HEK293 (cell line): ENCODE data around the gene PANX1.

ENCODE experiments used
- CTCF ChIA-PET: fragments of 350-600 bp; formaldehyde crosslinking; extraction: SDS; loops from one replicate; lab custom pipeline; 2021; ENCODE audit warnings: antibody characterized with exemption; lab: Yijun Ruan, JAX
- POLR2A ChIA-PET: fragments of 300-600 bp; formaldehyde crosslinking; extraction: SDS; loops from one replicate; lab custom pipeline; 2020; ENCODE audit warnings: antibody characterized with exemption, inconsistent platforms; lab: Yijun Ruan, JAX
- H3K27ac ChIP-seq: fragments of 200-500 bp; sonication (Bioruptor generic); 2 replicates; pipeline ENCODE4 v1.5.1; 2014; ENCODE audit warnings: low read depth, low read length, control low read depth, inconsistent platforms; ENCODE audit errors: extremely low read depth
- H3K36me3 ChIP-seq, 2 experiments: fragments of 200-500 bp in 1 of 2; sonication (Bioruptor generic) in 1 of 2; 1 replicate in 1 of 2; 2 replicates in 1 of 2; pipeline ENCODE4 v1.5.1; 2014 to 2017; ENCODE audit warnings: inconsistent platforms in 2 of 2, low read length in 2 of 2; ENCODE audit not compliant: control insufficient read depth in 2 of 2, insufficient read depth in 1 of 2
- H3K4me1 ChIP-seq: fragments of 200-500 bp; sonication (Bioruptor generic); 2 replicates; pipeline ENCODE4 v1.5.1; 2014; ENCODE audit warnings: mild to moderate bottlenecking, low read length, inconsistent platforms; ENCODE audit not compliant: control insufficient read depth, insufficient read depth
- H3K4me3 ChIP-seq: 2 replicates; pipeline ENCODE4 v1.5.1; 2011; ENCODE audit warnings: low read depth, mild to moderate bottlenecking, control low read depth, low read length, moderate library complexity
- H3K9me3 ChIP-seq: fragments of 200-500 bp; sonication (Bioruptor generic); 2 replicates; pipeline ENCODE4 v1.5.1; 2014; ENCODE audit warnings: low read depth, low read length, inconsistent platforms; ENCODE audit not compliant: control insufficient read depth, insufficient read depth
- GLI4 ChIP-seq: fragments of 450-650 bp; formaldehyde crosslinking; IDR thresholded peaks from 2 replicates; pipeline ENCODE4 v1.5.1; 2016; ENCODE audit warnings: missing biosample characterization, missing genetic modification characterization
- PBX3 ChIP-seq: sonication (generic); formaldehyde crosslinking; IDR thresholded peaks from 2 replicates; pipeline ENCODE4 v1.8.1; 2022; ENCODE audit warnings: mild to moderate bottlenecking, moderate library complexity, missing genetic modification reagents
- SP7 ChIP-seq: fragments of 450-650 bp; formaldehyde crosslinking; IDR thresholded peaks from 2 replicates; pipeline ENCODE4 v1.5.1; 2016; ENCODE audit warnings: missing biosample characterization, missing genetic modification characterization
- ZBTB11 ChIP-seq: fragments of 450-650 bp; formaldehyde crosslinking; conservative IDR thresholded peaks from 2 replicates; pipeline ENCODE4 v1.5.1; 2016; ENCODE audit warnings: low read depth, missing biosample characterization, missing genetic modification characterization
- ZBTB8A ChIP-seq: fragments of 450-650 bp; formaldehyde crosslinking; IDR thresholded peaks from 2 replicates; pipeline ENCODE4 v1.5.1; 2016; ENCODE audit warnings: missing biosample characterization, missing genetic modification characterization
- ZNF132 ChIP-seq: fragments of 450-650 bp; formaldehyde crosslinking; IDR thresholded peaks from 2 replicates; pipeline ENCODE4 v1.5.1; 2017; ENCODE audit warnings: missing biosample characterization, missing genetic modification characterization, borderline replicate concordance
- ZNF37A ChIP-seq: fragments of 450-650 bp; IDR thresholded peaks from 2 replicates; pipeline ENCODE4 v1.5.1; 2018; ENCODE audit warnings: missing biosample characterization, missing genetic modification characterization
- ZNF398 ChIP-seq: fragments of 450-650 bp; formaldehyde crosslinking; IDR thresholded peaks from 2 replicates; pipeline ENCODE4 v1.5.1; 2017; ENCODE audit warnings: missing biosample characterization, missing genetic modification characterization
- ZNF501 ChIP-seq: fragments of 450-650 bp; formaldehyde crosslinking; IDR thresholded peaks from 2 replicates; pipeline ENCODE4 v1.5.1; 2016; ENCODE audit warnings: missing biosample characterization, missing genetic modification characterization
- ZNF558 ChIP-seq: fragments of 450-650 bp; formaldehyde crosslinking; IDR thresholded peaks from 2 replicates; pipeline ENCODE4 v1.5.1; 2016; ENCODE audit warnings: missing biosample characterization, missing genetic modification characterization
- ZNF561 ChIP-seq: fragments of 450-650 bp; IDR thresholded peaks from 2 replicates; pipeline ENCODE4 v1.5.1; 2018; ENCODE audit warnings: missing biosample characterization, missing genetic modification characterization, borderline replicate concordance
- ZNF600 ChIP-seq: fragments of 450-650 bp; formaldehyde crosslinking; IDR thresholded peaks from 2 replicates; pipeline ENCODE4 v1.5.1; 2016; ENCODE audit warnings: missing biosample characterization, missing genetic modification characterization
- TF ChIP-seq, protein P1 (sequence below): fragments of 450-650 bp; formaldehyde crosslinking; IDR thresholded peaks from 2 replicates; pipeline ENCODE4 v1.5.1; 2016; ENCODE audit warnings: missing biosample characterization, missing genetic modification characterization
- TF ChIP-seq, protein P2 (sequence below): fragments of 450-650 bp; formaldehyde crosslinking; IDR thresholded peaks from 2 replicates; pipeline ENCODE4 v1.5.1; 2016; ENCODE audit warnings: missing biosample characterization, missing genetic modification characterization
- TF ChIP-seq, protein P3 (sequence below): fragments of 450-650 bp; formaldehyde crosslinking; IDR thresholded peaks from 2 replicates; pipeline ENCODE4 v1.5.1; 2017; ENCODE audit warnings: missing biosample characterization, missing genetic modification characterization

The PANX1 gene

GRCh38 chr11:94185416-94186084 is 56.9 kb downstream of the PANX1 start:
- POLR2A ChIA-PET, result no interaction called here
- TF ChIP-seq ZNF501 (tag by site-specific recombination), result no peak
- TF ChIP-seq, protein P1, sequence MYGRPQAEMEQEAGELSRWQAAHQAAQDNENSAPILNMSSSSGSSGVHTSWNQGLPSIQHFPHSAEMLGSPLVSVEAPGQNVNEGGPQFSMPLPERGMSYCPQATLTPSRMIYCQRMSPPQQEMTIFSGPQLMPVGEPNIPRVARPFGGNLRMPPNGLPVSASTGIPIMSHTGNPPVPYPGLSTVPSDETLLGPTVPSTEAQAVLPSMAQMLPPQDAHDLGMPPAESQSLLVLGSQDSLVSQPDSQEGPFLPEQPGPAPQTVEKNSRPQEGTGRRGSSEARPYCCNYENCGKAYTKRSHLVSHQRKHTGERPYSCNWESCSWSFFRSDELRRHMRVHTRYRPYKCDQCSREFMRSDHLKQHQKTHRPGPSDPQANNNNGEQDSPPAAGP (tag by site-specific recombination), result no peak
- no peak for TF ChIP-seq GLI4 (tag by site-specific recombination)
- TF ChIP-seq ZNF600 (tag by site-specific recombination), result no peak
- TF ChIP-seq ZNF558 (tag by site-specific recombination), result no peak
- TF ChIP-seq, protein P2, sequence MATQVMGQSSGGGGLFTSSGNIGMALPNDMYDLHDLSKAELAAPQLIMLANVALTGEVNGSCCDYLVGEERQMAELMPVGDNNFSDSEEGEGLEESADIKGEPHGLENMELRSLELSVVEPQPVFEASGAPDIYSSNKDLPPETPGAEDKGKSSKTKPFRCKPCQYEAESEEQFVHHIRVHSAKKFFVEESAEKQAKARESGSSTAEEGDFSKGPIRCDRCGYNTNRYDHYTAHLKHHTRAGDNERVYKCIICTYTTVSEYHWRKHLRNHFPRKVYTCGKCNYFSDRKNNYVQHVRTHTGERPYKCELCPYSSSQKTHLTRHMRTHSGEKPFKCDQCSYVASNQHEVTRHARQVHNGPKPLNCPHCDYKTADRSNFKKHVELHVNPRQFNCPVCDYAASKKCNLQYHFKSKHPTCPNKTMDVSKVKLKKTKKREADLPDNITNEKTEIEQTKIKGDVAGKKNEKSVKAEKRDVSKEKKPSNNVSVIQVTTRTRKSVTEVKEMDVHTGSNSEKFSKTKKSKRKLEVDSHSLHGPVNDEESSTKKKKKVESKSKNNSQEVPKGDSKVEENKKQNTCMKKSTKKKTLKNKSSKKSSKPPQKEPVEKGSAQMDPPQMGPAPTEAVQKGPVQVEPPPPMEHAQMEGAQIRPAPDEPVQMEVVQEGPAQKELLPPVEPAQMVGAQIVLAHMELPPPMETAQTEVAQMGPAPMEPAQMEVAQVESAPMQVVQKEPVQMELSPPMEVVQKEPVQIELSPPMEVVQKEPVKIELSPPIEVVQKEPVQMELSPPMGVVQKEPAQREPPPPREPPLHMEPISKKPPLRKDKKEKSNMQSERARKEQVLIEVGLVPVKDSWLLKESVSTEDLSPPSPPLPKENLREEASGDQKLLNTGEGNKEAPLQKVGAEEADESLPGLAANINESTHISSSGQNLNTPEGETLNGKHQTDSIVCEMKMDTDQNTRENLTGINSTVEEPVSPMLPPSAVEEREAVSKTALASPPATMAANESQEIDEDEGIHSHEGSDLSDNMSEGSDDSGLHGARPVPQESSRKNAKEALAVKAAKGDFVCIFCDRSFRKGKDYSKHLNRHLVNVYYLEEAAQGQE (tag by site-specific recombination), result no peak
- TF ChIP-seq ZNF132 (tag by site-specific recombination), result no peak
- TF ChIP-seq, protein P3, sequence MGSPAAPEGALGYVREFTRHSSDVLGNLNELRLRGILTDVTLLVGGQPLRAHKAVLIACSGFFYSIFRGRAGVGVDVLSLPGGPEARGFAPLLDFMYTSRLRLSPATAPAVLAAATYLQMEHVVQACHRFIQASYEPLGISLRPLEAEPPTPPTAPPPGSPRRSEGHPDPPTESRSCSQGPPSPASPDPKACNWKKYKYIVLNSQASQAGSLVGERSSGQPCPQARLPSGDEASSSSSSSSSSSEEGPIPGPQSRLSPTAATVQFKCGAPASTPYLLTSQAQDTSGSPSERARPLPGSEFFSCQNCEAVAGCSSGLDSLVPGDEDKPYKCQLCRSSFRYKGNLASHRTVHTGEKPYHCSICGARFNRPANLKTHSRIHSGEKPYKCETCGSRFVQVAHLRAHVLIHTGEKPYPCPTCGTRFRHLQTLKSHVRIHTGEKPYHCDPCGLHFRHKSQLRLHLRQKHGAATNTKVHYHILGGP (tag by site-specific recombination), result no peak
- TF ChIP-seq SP7 (tag by site-specific recombination), result no peak
- TF ChIP-seq PBX3 (CRISPR knock-in tag), result no peak
- TF ChIP-seq ZNF398 (tag by site-specific recombination), result no peak
- TF ChIP-seq ZNF561, result no peak
- no peak for TF ChIP-seq ZBTB11 (tag by site-specific recombination)
- no peak for TF ChIP-seq ZBTB8A (tag by site-specific recombination)
- no peak for TF ChIP-seq ZNF37A (tag by site-specific recombination)
- Histone ChIP-seq H3K9me3 (no peaks in the 10 kb centered on the region), H3K4me1 (no peaks in the 10 kb centered on the region), H3K36me3 (peaks cover 0 to 12% of the 10 kb centered on the region in 2 experiments; a peak in 1 of 3 replicates), H3K4me3 (no peak overlapping the region), H3K27ac (no peak overlapping the region)
- CTCF ChIA-PET, result interaction anchor here (0.6 to 3.8 kb wide), 6 partner anchors 9 to 290 kb away, joined by 3 to 28 read pairs (median 12); partner anchors contain the start of gene PANX1
